ENCODE data around the gene SYNGR4.

SYNGR4 gene

GRCh38 chr19:48396016-48396823 is 32.1 kb downstream of the SYNGR4 start:
- DNase-seq (ENCODE audit: low read depth): no peak

GRCh38 chr19:48396824-48397176 is 32.6 kb downstream of the SYNGR4 start:
- DNase-seq (ENCODE audit: low read depth): no peak

GRCh38 chr19:48397263-48398101 is 33.3 kb downstream of the SYNGR4 start:
- no peak for DNase-seq (ENCODE audit: low read depth)

- DNase-seq (ENCODE audit: low read depth): no peak
Measured at GRCh38 chr19:48398102-48398374, 33.9 kb downstream of the SYNGR4 start.

- DNase-seq (ENCODE audit: low read depth): peak; percentile 73
Measured at GRCh38 chr19:48398375-48399235, 34.4 kb downstream of the SYNGR4 start.

- DNase-seq (ENCODE audit: low read depth): no peak
Measured at GRCh38 chr19:48400018-48400742, 36.0 kb downstream of the SYNGR4 start.

- no peak for DNase-seq (ENCODE audit: low read depth)
Measured at GRCh38 chr19:48401287-48401686, 37.1 kb downstream of the SYNGR4 start.

- no peak for DNase-seq (ENCODE audit: low read depth)
Measured at GRCh38 chr19:48403606-48404005, 39.4 kb downstream of the SYNGR4 start.

GRCh38 chr19:48405010-48405659 is 41.0 kb downstream of the SYNGR4 start:
- DNase-seq (ENCODE audit: low read depth): no peak

- DNase-seq (ENCODE audit: low read depth): no peak
Measured at GRCh38 chr19:48405850-48406249, 41.7 kb downstream of the SYNGR4 start.

GRCh38 chr19:48413879-48414587 is 49.9 kb downstream of the SYNGR4 start:
- no peak for DNase-seq (ENCODE audit: low read depth)

GRCh38 chr19:48415395-48415794 is 51.2 kb downstream of the SYNGR4 start:
- peak; percentile 59 for DNase-seq (ENCODE audit: low read depth)

- no peak for DNase-seq (ENCODE audit: low read depth)
Measured at GRCh38 chr19:48415806-48416221, 51.6 kb downstream of the SYNGR4 start.

- no peak for DNase-seq (ENCODE audit: low read depth)
Measured at GRCh38 chr19:48417421-48417820, 53.3 kb downstream of the SYNGR4 start.

- no peak for DNase-seq (ENCODE audit: low read depth)
Measured at GRCh38 chr19:48418317-48419064, 54.3 kb downstream of the SYNGR4 start.

- peak; percentile 40 for DNase-seq (ENCODE audit: low read depth)
Measured at GRCh38 chr19:48419158-48419920, 55.2 kb downstream of the SYNGR4 start.

GRCh38 chr19:48421548-48421947 is 57.4 kb downstream of the SYNGR4 start:
- no peak for DNase-seq (ENCODE audit: low read depth)

GRCh38 chr19:48424694-48425219 is 60.6 kb downstream of the SYNGR4 start:
- DNase-seq (ENCODE audit: low read depth): no peak
